NK-92 treated with Interleukin-12 subunit alpha and Interleukin-12 subunit beta, amount 100 ng/mL, for 24 hours (cell line): ENCODE data around the gene CERS5.
"Not testable (repeated sequence)": the region's sequence is repeated elsewhere in the genome, so short reads cannot be mapped to it uniquely, and the experiment has no call there.

Experiments
- DNase-seq: peaks from one replicate; lab custom pipeline; 2025; lab: John Stamatoyannopoulos, UW

The CERS5 gene

DNA sequence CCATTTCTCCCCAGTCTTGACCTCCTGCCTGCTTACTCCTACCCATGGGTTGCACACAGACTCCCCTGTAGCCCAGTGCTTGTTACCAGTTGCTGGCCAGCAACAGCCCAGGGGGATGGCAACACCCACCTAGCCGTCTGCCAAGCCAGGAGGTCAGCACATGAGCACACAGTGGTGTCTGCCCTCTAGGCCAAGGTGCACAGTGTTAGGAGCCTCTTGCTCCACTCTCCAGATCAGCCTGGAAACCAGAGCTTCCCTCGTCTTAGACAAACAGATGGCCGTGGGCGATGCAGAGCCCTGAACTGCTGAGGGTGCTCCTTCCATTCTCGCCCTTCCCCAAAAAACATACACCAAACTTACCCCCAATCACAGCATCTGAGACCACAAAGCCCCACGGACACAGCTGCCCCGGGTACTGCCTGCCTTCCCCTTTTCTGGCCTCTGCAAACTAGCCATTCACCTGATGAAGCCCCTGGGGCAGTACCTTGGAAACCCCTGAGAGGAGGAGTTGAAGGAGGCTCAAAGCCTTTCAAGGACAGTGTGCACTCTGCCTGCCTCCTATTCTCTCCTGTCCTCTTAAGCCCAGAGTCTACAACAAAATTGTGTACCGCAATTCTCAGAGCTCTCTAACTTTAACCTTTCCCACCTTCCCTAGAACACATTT lies 64.4 kb downstream of the CERS5 start:
- no peak for DNase-seq

DNA sequence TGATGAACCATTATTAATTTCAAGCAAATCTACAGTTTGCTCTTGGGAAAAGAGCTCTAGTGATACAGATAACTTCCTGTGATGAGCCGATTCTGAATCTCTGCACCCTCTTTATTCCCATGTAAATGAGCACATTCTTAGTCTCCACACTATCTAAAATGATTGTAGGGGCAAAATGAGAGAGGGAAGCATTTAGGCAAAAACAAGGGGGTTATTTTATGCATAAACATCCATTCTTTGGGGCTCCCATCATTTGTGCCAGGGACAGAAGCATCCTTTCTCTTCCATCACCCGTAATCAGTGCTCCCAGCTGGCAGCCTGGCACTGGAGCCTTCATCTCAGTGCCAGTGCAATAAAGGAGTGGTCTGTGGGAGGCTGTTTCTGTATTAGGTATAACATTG lies 65.0 kb downstream of the CERS5 start:
- no peak for DNase-seq

- DNase-seq = no peak
Observed at GRCh38 chr12:50101663-50102062, 65.5 kb downstream of the CERS5 start.

DNA sequence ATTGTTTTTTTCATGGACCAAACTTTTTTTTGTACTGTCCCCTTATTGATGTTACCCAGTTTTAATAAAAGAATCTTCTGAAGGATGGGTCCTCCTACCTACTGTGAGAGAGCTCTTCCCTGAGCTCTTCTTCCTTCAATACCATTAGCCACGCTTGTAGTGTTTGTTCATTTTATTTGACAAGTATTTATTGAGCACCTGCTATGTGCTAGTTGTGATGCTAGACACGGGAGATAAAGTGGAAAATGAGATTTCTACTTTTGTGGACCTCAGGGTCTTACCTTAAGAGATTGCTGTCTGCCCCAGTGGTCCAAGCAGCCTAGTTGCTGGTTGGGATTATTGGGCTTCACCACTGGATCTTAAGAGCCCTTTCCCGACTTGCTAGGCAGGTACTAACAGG lies 66.6 kb downstream of the CERS5 start:
- DNase-seq = no peak

GRCh38 chr12:50099302-50100008 lies 67.7 kb downstream of the CERS5 start:
- no peak for DNase-seq

- DNase-seq = no peak
Observed at GRCh38 chr12:50097952-50098351, 69.2 kb downstream of the CERS5 start.

DNA sequence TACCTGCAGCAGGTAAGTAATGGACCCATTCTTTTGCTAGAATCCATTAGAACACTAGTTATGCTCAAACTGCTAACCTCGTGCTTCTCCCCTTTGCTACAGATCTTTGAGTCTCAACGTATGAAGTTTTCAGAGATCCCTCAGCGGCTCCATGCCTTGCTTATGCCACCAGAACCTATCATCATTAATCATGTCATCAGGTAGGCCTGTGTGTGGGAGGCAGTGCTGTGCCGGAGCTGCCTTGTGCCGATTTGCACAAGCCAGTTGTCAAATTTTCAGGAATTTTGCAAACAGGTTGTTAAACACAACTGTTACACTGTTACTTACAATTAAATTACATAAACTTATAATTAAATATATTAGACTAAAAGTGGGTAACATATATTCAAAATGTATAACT lies 76.8 kb downstream of the CERS5 start:
- no peak for DNase-seq

DNA sequence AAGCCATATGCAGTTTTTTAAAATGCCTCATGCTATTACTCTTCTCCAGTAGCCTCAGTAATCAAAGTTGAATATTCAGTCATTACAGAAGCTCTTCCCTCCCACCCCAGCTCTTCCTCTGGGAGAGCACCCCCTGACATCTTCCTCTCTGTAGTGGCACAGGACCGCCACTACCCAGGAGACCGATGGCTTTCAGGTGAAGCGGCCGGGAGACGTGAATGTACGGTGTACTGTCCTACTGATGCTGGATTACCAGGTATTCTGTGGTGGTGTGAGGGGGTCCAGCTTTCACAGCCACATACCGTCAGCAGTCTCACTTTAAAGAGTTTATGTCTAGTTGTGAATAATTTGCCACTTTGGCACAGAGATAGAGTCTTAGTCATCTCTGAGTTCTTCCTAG lies 77.4 kb downstream of the CERS5 start:
- no peak for DNase-seq

DNA sequence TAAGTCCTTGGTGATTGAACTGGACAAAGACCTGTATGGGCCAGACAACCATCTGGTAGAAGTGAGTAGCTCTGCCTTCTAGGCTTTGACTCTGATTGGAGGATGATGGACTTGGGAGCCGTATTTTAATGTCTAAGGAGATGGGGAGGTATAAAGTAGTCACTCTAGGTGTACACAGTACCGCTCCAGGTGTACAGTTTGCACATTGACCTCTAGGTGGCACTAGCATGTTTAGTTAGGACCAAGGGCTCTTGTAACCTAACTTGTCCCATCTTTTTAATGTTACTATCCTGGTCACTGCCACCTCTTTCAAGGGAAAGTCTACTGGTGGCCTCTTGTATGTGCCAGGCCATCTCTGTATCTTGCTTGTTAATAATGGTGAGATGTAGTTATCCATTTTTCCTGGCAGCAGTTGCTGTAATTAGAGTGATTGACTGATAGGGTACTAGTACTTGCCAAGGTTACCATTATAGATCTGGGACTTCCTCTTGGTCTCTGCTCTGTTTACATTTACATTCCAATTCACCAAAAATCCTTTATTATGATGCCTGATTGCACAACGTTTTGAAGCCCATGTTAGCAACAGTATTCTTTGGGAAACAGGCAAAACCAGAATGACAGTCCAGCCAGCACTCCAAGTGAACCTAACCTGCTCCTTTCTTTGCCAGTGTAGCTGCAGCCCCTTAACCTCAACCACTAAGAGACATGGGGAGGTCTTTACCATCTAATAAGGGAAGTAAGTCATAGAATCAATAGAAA lies 78.4 kb downstream of the CERS5 start:
- DNase-seq = peak; percentile 13

GRCh38 chr12:50087995-50088394 lies 79.2 kb downstream of the CERS5 start:
- DNase-seq = no peak

DNA sequence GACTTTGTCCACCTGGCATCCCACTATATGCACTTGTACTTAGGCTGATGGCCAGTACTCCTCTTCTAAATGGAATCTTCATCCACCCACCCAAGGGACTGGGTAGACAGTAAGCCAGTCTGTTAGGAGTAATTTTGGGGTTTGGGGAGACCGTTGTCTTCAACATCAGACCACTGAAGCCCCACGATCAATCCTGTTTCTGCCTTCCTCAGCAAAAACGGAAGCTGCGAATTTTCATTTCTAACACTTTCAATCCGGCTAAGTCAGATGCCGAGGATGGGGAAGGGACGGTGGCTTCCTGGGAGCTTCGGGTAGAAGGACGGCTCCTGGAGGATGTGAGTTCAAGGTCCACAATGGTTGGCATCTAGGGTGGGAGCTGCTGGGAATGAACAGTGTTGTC lies 80.0 kb downstream of the CERS5 start:
- no peak for DNase-seq

GRCh38 chr12:50086148-50086547 lies 81.0 kb downstream of the CERS5 start:
- DNase-seq = no peak

DNA sequence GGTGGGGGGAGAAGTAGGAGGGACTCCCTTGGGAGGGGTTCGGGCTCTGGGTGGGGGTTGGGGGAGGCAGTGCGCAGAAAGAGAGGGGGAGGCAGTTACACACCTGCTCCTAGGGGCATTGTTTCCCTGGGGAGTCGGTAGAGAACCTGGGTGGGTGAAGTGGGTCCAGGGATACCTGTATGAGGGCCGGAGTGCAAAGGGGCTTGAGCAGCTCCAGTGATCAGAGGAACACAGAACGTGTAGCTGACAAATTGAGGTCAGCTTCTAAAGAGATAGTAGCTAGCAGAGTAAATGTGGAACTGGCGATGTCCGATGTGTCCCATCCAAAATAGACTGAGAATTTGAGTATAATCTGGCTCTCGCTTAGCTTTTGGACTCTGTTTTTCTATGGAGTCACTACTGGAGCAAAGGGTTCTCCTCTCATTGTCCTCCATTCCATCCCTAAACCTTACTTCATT lies 81.5 kb downstream of the CERS5 start:
- no peak for DNase-seq

- DNase-seq = peak; percentile 78
Observed at GRCh38 chr12:50084775-50085614, 82.2 kb downstream of the CERS5 start, which contains the start of gene SMARCD1. TSS of gene SMARCD1 (plus strand) at chr12:50085342. CDS start at chr12:50085370, 28 bp downstream.

DNA sequence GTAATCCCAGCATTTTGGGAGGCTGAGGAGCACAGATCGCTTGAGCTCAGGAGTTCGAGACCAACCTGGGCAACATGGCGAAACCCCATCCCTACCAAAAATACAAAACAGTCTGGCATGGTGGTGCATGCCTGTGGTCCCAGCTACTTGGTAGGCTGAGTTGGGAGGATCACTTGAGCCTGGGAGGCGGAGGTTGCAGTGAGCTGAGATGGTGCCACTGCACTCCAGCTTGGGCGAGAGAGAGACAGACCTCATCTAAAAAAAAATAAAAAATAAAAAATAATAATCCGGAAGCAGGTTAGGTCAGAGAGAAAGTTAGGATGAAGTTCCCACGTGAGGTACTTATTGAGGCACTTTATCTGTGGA lies 82.8 kb downstream of the CERS5 start:
- DNase-seq = not testable (repeated sequence)

GRCh38 chr12:50083301-50083700 lies 83.9 kb downstream of the CERS5 start:
- no peak for DNase-seq

- DNase-seq = no peak
Observed at GRCh38 chr12:50082644-50083043, 84.5 kb downstream of the CERS5 start.

- no peak for DNase-seq
Observed at GRCh38 chr12:50081096-50081808, 85.9 kb downstream of the CERS5 start.

DNA sequence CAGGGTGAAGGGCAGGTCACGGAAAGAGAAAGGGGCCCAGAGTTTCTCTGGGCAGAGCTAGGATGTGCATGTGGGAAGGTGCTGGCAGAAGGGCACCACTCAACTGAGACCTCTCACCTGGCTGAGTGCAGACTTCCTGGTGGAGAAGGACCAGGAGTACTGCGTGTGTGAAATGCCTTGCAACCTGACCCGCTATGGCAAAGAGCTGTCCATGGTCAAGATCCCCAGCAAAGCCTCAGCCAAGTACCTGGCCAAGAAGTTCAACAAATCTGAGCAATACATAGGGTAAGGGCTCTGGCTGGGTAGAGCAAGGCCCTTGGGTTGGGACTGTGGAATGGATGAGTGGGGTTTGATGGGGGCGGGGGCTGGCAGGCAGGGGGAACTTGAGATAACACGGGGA lies 87.4 kb downstream of the CERS5 start:
- no peak for DNase-seq
